Fibroblast of pulmonary artery (primary cell): ENCODE data around the gene TNN.

Experiments used
- DNase-seq: peaks from one replicate; pipeline ENCODE4 v3.0.0-alpha.2; 2010; ENCODE audit warnings: low read depth
- H3K4me3 ChIP-seq: replicated peaks from 2 replicates; pipeline ENCODE4 v1.5.1; 2011; ENCODE audit warnings: low read depth, mild to moderate bottlenecking, control low read depth, low read length, moderate library complexity
- CTCF ChIP-seq: IDR thresholded peaks from 2 replicates; pipeline ENCODE4 v1.5.1; 2011; ENCODE audit warnings: mild to moderate bottlenecking, control low read depth, low read length, inconsistent platforms; ENCODE audit errors: missing control alignments

TNN gene

GRCh38 chr1:175154629-175155472, 87.2 kb downstream of the TNN start:
- DNase-seq, result peak; percentile 56
- peak; percentile 93 for TF ChIP-seq CTCF
- H3K4me3 ChIP-seq, result no peak overlapping the region

- H3K4me3 ChIP-seq, result no peak overlapping the region
- TF ChIP-seq CTCF, result no peak
- no peak for DNase-seq
Observed at GRCh38 chr1:175155473-175155856, 87.8 kb downstream of the TNN start.

- TF ChIP-seq CTCF, result no peak
- no peak overlapping the region for H3K4me3 ChIP-seq
- no peak for DNase-seq
Observed at GRCh38 chr1:175155936-175156335, 88.3 kb downstream of the TNN start.

- no peak overlapping the region for H3K4me3 ChIP-seq
- DNase-seq, result no peak
- TF ChIP-seq CTCF, result no peak
Observed at GRCh38 chr1:175157200-175157599, 89.6 kb downstream of the TNN start.

GRCh38 chr1:175158170-175158591, 90.5 kb downstream of the TNN start:
- DNase-seq, result no peak
- TF ChIP-seq CTCF, result no peak
- no peak overlapping the region for H3K4me3 ChIP-seq

- DNase-seq, result peak; percentile 53
- TF ChIP-seq CTCF, result no peak
- H3K4me3 ChIP-seq, result no peak overlapping the region
Observed at GRCh38 chr1:175162955-175163354, 95.3 kb downstream of the TNN start.

- no peak for DNase-seq
- no peak overlapping the region for H3K4me3 ChIP-seq
- TF ChIP-seq CTCF, result no peak
Observed at GRCh38 chr1:175163702-175164101, 96.1 kb downstream of the TNN start.
